ENCODE measurements around the gene SLC17A7. TPM values are rescaled to one million over a fixed set of nuclear protein-coding genes. Genes with fewer than 3 reads are reported as not detected.

Gene SLC17A7
- polyA plus RNA-seq, 4 donors, result 0.25 to 0.49 (median 0.40) TPM

DNA sequence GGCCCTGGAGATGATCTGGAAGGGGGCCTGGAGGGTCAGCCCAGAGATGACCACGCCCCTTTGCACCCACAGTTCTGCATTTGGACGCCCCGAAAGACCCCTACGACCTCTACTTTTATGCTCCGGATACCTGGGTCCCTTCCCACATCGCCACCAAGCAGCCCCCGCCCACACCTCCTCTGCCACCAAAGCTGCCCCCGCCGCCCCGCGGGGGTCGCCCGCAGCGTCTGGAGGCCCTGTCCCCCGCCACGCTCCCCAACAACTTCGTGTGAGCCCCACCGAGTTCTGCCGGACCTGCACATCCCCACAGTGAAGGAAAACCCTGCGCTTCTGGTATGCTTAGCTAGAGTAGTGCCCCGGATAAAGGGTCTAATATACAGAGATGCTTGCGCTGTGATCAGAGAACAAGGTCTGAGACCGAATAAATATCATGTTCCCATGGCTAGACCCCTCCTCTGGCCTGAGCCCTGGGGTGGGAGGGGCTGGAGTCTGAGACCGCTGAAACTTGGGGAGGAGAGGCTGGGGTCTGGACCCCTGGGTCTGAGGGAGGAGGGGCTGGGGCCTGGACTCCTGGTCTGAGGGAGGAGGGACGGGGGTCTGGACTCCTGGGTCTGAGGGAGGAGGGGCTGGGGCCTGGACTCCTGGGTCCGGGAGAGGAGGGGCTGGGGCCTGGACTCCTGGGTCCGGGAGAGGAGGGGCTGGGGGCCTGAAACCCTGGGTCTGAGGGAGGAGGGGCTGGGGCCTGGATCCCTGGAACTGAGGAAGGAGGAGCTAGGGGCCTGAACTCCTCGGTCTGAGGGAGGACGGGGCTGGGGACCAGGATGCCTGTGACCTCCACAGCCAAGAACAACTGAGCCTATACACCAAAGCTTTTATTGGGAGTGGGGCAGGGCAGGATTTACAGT, 12.5 kb downstream of the SLC17A7 start:
- no peak for DNase-seq (ENCODE audit: low read depth in 4 of 4, low spot score in 3 of 4)

DNA sequence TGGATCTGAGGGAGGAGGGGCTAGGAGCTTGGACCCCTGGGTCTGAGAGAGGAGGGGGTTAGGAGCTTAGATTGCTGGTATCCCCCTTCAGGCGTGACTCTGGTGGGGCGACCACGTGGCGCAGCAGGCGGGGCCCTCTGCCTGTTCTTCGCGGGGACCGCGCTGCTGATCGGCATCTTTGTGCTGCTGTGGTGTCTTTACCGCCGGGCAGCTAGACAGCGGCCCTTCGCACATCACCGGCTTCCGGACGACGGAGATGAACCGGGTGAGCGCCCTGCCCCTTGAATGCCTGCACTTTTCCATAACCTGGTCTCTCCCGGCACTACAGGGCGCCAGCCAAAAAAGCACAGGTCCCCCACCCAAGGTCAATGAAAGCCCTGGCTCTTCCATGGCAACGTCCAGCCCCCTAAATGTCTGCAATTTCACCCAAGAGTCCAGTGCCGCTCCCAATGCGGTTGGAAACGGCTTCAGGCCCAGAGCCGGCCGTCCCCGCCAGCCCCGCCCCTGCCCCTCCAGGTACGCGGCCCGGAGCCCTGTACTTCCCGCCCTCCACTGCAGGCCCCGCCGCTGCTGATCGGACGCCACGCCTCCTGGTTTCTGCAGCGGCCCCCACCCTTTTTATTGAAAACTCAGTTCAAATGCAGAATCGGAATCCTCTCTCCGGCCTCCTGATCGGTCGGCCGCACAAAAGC, 13.3 kb downstream of the SLC17A7 start:
- DNase-seq (ENCODE audit: low read depth in 4 of 4, low spot score in 3 of 4), result no peak

DNA sequence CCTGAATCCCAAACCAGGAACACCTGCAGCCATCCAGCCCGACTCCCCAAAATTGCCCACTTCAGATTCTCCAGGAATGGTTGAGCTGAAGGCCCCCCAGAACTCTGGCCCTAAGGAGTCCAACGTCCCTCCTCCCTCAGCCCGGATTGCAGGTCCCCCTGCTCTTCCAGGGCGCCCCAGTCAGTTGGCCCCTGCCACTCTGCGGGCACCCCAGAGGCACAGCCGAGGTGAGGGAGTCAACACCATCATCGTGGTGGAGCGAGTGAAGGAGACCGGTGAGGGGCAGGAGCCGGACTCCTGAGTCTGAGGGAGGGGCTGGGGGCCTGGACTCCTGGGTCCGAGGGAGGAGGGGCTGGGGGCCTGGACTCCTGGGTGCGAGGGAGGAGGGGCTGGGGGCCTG, 14.0 kb downstream of the SLC17A7 start:
- no peak for DNase-seq (ENCODE audit: low read depth in 4 of 4, low spot score in 3 of 4)

DNA sequence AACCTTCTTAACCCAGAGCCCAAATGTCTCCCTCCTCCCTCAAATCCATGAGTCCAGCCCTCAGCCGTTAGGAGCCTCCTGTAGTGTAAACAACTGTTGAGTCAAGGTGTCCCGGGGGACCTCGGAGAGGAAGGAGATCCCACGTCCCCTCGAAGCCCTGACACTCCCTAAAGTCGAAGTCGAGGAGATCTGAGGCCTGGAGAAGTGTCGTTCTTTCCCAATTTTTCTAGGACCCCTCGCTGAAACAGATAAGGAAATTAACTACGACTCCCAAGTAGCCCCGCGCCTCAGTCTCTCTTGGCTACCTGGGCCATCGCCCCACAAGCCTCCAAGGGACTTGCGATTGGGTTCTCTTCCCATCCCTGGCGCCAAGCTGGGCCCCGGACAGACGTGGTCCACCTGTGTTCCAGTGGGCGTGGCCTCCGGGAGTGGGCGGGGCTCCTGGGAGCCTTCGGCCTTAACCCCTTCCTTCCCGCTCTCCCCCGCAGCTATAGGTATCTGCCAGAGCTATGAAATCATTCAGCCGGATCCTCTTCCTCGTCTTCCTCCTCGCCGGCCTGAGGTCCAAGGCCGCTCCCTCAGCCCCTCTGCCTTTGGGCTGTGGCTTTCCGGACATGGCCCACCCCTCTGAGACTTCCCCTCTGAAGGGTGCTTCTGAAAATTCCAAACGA, 15.3 kb downstream of the SLC17A7 start:
- DNase-seq (ENCODE audit: low read depth in 4 of 4, low spot score in 3 of 4), result no peak

DNA sequence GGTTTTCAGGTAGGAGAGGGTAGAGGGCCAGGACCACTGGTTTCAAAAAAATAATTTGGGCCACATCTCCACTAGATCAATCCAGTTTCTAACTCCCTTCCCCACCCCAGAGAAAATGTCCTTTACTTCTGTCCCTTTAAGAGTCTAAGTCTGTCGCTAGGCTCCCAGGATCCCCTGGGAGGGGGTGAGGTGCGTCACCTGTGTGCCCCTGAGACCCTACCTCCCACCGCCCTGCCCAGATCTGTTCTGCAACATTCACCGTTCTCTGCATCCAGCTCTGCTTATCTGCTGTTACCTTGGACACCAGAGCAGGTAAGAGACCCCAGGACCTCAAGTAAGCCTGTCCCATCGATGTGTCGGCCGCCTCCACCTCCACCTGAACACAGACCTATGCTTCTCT, 16.1 kb downstream of the SLC17A7 start, which contains the start of gene GFY:
Gene GFY (plus strand): TSS at position 211 of the 400 bp plus-strand sequence. CDS start 1,043 bp downstream, outside the sequence.
- no peak for DNase-seq (ENCODE audit: low read depth in 4 of 4, low spot score in 3 of 4)

DNA sequence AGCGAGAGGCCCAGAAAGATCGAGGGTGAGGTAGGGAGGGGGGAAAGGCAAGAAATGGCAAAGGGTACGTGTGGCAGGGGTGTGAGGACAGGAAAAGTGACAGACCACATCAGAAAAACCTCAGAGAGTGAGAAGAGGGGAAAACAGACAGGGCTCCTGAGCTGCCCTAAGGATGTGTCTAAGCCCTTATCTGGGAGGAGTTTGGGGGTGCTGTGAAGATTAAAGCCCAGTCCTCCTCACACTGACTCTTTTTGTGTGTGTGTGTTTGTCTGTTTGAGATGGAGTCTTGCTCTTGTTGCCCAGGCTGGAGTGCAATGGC, 17.4 kb downstream of the SLC17A7 start:
- no peak for DNase-seq (ENCODE audit: low read depth in 4 of 4, low spot score in 3 of 4)

DNA sequence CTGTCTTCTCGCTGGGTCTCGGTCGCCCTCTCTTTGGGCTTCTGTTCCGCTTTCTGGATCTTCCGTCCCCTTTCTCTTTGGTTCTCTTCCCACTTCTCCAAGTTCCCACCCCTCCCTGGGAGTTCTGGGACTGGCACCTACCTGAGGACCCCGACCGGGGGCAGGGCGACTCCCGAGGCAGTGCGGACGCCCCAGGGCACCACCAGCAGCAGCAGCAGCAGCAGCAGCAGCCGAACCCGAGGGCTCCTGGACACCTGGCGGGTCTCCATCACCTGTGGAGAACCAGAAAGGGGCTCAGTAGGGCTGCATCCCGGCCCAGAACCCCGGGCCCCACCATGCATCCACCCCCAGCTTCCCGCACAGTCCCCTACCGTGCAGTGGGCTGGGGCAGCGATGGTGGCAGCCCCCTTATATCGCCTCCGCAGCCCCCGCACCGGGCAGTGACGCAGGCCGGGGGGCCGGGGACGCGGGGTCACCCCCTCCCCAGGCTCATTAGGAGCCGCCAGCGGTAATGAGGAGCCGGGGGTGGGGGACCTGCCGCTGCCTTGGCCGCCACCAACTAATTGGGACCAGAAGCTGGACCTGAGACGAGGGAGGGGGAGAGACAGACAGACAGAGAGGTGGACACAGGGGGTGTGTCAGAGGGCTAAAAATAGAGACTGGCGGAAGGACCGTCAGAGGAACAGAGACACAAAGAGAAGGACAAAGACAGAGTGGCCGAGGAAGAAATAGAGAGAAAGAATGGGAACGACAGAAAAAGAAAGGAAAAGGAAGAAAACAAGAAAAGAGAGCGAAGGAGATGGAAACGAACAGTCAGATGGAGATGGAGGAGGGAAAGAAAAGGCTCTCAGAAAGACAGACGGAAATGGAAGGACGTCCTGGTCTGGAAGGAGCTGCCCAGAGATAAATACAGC, 18.0 kb downstream of the SLC17A7 start, which contains the start of gene PTH2:
Gene PTH2 (minus strand): TSS at position 371 of the 914 bp plus-strand sequence. CDS start 102 bp downstream, at position 269.
- DNase-seq (ENCODE audit: low read depth in 4 of 4, low spot score in 3 of 4), result no peak

DNA sequence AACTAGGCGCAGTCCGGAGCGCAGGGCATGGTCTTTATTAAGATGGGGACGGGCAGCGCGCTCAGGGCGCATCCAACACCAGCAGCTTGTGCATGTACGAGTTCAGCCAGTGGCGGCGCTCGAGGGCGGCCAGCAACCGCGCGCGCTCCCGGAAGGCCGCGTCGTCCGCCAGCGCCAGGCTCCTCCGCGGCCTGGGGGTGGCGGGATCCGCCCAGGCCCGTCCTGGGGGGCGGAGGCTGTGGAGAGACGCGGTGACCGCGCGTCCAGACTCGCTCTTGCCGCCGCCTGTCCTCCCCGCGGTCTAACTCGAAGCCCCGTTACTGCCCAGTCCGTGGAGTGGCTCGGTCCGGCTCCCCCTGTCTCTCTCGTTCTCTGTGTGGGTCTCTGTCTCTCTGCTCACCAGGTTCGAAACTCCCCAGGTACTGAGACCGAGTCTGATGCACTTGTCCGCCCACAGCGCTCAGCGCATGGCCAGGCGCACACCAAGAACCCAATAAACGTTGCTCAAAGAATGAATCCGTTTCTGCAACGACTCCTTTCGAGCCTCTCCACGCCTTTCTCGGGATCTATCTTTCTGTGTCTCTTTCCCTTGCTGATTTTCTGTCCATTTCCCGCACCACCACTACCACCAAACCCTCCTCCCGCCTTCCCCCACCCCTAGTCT, 18.8 kb downstream of the SLC17A7 start:
- no peak for DNase-seq (ENCODE audit: low read depth in 4 of 4, low spot score in 3 of 4)

DNA sequence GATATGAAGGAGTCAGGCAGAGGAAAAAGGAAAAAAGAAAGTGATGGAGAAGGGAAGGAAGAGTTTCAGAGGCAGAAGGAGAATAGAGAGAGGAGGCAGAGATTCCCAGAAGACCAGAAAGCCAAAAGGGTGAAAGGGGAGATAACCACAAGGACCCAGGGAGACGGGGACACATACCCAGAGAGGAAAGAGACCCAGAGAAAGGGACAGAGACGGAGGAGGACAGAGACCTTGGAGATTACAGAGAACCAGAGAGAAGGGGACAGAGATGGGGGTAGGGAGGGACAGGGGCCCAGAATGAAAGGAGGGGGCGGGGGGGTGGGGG, 19.5 kb downstream of the SLC17A7 start:
- no peak for DNase-seq (ENCODE audit: low read depth in 4 of 4, low spot score in 3 of 4)

DNA sequence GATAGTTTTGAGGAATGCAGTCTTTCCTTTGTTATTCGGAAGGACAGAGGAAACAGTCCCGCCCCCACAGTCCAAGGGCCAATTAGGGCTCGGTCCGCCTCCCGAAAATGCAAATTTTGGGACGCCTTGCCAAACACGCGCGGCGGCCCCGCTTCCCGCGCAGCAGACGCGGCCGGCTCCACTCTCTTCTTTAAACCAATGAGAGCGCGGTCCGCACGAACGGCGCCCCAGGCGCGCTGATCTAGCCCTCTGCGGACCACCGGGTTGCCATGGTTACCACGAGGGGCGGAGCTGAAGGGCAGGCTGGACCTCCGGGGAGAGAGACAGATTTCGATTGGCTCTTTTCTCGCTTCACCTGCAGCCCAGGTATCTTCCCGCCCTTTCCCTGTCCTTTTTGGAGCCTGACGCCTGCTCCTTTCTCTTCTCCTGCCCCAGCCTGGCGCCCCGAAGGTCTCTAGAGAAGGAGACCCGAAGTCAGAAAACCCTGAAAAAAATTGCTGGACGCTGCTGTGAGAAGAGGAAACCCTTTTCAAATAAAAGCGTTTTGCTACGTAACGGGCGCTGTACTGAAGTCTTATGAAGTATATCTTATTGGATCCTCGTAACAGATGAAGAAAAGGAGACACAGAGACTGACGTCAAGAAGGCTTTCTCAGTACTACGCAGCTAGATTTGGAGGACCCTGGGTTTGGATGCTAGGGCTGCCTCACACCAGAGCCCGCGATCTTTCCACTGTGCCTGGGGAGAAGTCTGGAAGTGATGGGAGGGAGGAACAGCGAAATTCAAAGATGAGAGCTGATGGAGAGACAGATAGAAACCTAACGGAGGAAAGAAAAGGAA, 20.1 kb downstream of the SLC17A7 start:
- DNase-seq (ENCODE audit: low read depth in 4 of 4, low spot score in 3 of 4), result peak; percentile 56 to 73 (median 58)

DNA sequence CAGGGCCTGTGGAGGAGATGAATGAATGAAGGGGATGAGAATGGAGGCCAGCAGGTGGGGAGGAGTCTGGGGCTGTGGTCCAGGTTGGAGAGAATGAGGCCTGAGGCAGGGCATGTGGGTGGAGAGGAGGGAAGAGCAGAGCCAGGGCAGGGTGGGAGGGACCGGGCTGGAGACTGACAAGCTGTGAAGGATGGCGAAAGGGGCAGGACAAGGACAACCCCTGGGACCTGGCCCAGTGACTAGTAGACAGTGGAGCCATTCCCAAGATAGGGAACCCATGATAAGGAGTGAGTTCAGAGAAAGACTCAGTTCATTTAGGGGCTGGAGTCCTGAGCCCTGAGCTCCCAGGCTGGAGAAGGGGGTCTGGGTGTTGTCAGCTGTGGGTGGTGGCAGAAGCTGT, 21.1 kb downstream of the SLC17A7 start:
- DNase-seq (ENCODE audit: low read depth in 4 of 4, low spot score in 3 of 4), result no peak

DNA sequence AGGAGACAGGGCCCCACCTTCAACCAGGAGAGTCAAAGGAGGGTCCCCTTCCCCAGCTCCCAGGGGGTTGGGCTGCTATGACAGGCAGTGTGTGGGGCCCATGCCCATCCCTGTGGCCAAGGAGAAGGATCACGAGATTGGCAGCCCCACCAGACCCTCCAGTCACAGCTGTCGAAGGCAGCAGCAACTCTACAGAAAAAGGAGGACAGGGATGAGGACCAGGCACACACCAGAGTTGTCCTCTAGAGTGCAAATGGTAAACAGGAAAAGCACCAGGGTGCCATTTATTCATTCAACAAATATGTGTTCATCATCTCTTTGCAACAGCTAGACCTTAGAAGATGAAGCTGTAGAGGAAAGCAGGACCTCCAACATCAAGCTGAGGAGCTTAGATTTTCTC, 22.2 kb downstream of the SLC17A7 start:
- DNase-seq (ENCODE audit: low read depth in 4 of 4, low spot score in 3 of 4), result no peak

DNA sequence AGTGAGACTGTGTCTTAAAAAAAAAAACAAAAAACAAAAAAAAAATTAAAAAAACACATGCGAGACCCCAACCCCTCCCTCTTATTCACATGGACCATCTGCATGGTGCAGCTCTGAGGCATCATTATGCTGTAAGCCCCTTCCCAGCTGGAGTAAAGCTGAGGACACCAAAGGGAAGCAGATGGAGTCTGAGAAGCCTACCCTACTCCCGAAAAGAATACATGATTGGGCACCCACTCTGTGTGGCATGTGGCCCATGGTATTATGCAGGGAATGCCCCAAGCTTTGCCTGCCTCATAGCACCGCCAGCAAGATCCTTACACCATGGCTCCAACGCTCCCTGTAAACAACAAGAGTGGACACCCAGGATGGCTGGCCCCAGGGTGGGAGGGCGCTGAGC, 22.8 kb downstream of the SLC17A7 start:
- no peak for DNase-seq (ENCODE audit: low read depth in 4 of 4, low spot score in 3 of 4)

DNA sequence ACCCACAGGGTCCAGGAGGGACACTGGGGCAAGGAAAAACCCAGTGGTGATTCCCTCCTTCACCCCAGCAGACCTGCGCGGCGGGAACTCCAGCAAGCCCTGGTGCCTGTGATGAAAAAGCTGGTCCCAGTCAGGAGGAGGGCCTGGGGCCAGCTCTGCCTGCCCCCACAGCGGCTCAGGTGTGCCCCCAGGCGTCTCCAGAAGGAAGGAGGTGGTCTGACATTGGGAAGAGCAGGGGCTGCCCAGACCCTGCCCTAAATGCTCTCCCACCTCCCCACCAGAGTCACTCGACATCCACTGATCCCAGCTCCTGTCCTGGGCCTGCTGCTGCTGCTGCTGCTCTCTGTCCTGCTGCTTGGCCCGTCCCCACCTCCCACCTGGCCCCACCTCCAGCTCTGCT, 24.2 kb downstream of the SLC17A7 start:
- no peak for DNase-seq (ENCODE audit: low read depth in 4 of 4, low spot score in 3 of 4)

DNA sequence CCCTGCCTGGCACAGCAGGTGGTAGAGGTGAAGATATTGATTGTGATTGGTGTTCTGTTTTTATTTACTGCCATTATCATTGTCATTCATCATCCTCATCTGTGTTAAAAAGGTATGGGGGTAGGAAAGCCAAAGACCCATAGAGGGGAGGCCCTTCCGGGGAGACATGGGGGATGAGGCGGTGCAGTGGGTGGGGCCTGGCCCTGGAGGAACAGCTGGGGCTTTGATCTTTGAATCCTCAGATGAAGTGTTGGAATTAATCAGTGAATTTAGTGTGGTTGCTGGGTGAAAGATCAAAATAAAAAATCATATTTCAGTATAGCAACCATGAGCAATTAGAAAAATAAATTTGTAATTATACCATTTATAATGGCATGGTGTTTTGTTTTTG, 25.5 kb downstream of the SLC17A7 start:
- DNase-seq (ENCODE audit: low read depth in 4 of 4, low spot score in 3 of 4), result no peak

DNA sequence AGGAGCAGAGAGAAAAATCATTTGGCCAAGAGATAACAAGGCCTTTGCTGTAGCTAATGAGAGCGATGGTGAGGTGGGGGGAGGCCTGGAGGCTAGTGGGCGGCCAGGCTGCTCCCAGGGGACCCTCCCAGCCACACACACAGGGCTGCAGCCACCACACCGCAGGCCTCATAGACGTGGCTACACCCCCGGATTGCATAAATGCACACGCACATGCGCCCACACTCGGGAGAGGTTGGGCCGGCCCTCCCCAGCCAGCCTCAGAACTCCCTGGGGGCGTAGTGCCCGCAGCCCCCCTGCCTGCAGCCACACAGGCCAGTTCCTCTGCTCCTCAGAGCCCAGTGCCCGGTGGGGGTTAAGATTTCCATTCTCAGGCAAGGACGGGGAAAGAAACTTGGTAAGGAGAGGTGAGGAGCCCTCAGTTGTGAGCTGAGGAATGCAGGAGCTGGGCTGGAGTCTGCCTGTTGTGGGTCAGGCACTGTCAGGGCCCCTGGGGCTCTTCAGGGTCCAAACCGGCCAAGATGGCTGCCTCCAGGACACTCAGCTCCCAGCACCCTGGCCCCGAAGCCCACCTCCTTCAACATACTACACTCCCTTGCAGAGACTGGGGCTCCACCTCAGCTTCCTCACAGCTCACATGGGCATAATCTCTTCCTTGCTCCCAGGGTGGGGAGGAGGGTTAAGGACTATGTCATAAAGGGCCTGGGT, 26.1 kb downstream of the SLC17A7 start:
- DNase-seq (ENCODE audit: low read depth in 4 of 4, low spot score in 3 of 4), result no peak

DNA sequence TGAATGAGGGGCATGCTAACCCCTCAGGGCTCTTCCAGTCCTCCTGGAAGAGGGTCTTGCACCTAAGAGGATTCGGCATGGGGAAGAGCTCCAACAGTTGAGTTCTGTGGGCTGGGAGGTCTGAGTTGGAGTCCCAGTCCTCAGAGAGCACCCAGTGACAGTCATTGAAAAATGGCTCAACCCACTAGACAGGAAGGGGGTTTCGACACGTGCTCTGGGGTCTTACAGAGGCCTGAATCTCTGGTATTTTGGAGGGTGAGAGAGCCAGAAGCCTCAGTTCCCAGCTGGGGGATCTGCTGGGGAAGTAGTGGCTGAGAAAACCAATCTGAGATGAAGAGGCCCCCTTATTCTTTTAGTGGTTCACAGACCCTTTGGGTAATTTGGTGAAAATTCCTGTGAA, 27.1 kb downstream of the SLC17A7 start:
- DNase-seq (ENCODE audit: low read depth in 4 of 4, low spot score in 3 of 4), result no peak

DNA sequence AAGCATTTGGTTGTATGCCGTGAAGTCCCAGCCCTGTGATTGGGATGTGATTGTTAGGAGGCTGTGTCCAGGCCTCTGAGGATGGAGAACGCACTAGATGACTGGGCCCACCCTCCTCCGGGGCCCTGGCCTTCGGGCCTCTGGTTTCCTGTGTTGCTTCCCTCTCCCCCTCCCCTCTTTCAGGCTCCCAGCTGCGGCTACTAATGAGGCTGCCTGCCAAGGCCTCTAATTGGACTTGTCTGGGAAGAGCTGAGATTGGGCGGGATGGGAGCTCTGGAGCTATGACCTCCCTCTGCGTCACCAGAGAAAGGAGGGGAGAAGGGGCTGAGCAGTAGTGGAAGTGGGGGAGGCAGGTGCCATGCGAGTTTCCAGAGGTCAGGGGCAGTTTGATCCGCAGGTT, 28.0 kb downstream of the SLC17A7 start:
- DNase-seq (ENCODE audit: low read depth in 4 of 4, low spot score in 3 of 4), result peak; percentile 39 to 77 (median 73)
